ENCODE results near the gene NMNAT2.

Gene NMNAT2

GRCh38 chr1:183318433-183318832 is 99.7 kb downstream of the NMNAT2 start:
- TF ChIP-seq CTCF (IDR thresholded peaks at IDR 0.05; ENCODE audit: low read depth, low read length) = peak; percentile 68
- peak; percentile 69 for DNase-seq (ENCODE audit: low read depth, low spot score)
- in situ Hi-C loops (cut with HindIII; ENCODE audit: low sequenced_read_pairs) = no loop called here

GRCh38 chr1:183315991-183316758 is 102.0 kb downstream of the NMNAT2 start:
- in situ Hi-C loops (cut with HindIII; ENCODE audit: low sequenced_read_pairs) = no loop called here
- TF ChIP-seq CTCF (IDR thresholded peaks at IDR 0.05; ENCODE audit: low read depth, low read length) = no peak
- no peak for DNase-seq (ENCODE audit: low read depth, low spot score)
- H3K4me3 ChIP-seq (ENCODE audit: low read depth, low read length) = no peak overlapping the region

More at GRCh38 chr1:183318433-183318832, 99.7 kb downstream of the NMNAT2 start:
- H3K4me3 ChIP-seq (ENCODE audit: low read depth, low read length) = no peak overlapping the region

DNA sequence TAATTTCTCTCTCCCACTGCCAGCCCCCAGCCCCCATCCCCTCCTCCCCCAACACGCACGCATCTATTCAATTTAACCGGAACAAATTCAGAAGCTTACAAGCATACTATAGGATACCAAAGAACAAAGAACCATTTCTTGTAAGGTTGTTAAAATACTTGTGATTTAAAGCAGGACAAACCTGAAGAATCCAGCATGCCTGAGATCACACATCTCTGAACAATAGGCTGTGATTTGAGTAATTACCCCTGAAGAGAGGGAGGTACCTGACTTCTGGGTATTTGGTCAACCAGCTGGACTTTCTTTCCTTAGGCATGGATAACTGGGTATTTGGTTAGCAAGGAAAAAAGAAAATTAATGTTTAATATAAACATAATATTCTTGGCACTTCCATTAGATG is 105.1 kb downstream of the NMNAT2 start:
- TF ChIP-seq CTCF (IDR thresholded peaks at IDR 0.05; ENCODE audit: low read depth, low read length) = no peak
- no peak overlapping the region for H3K4me3 ChIP-seq (ENCODE audit: low read depth, low read length)
- DNase-seq (ENCODE audit: low read depth, low spot score) = no peak
- in situ Hi-C loops (cut with HindIII; ENCODE audit: low sequenced_read_pairs) = no loop called here

DNA sequence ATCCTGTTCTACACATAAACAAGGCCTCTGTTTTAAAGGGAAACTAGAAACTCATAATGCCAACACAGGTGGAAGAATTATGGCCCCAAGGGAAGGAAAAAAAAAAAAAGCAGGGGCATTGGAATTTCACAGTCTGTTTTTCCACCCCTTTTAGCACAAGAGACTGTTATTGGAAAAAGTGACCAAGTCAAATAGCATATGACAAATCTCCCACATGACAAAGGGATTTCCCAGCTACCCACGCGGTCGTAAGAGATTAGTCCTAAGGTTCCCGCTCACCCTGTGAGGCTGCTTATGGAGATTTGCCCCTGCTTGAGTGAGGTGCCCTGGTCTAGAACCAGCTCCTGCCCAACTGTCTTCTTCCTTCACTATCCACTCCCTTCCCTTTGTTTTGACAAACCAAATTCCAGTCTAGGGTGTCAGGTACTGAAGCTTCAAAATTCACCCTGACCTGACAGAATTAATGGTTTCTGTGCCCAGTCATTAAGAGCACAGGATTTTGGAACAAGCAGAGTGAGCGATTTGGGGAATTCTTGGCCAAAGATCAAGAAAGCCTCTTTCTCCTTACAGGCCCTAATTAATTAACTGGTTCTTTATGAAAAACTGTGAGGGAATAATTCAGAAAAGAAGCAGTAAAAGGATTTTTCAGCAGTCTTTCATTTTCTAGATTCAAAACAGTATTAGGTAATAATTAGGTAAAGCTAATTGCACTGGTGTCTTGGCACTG is 107.3 kb downstream of the NMNAT2 start:
- no peak for DNase-seq (ENCODE audit: low read depth, low spot score)
- no peak for TF ChIP-seq CTCF (IDR thresholded peaks at IDR 0.05; ENCODE audit: low read depth, low read length)
- in situ Hi-C loops (cut with HindIII; ENCODE audit: low sequenced_read_pairs) = no loop called here
- no peak overlapping the region for H3K4me3 ChIP-seq (ENCODE audit: low read depth, low read length)

DNA sequence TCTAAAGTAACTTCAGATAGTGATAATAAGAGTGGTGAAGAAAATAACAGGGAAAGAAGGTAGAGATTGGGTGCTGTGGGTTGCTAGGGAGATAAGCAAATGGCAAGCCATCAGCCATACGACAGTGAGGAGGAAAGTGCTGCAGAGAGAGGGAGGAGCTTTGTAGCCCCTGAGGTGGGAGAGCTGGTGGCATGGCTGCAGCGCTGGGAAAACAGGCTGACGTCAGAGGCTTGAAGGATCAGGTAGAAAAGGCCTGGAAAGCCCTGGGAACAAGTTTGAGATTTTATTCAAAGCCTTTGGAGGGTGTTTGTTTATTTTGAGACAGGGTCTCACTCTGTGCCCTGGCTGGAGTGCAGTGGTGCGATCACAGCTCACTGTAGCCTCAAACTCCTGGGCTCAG is 109.5 kb downstream of the NMNAT2 start:
- in situ Hi-C loops (cut with HindIII; ENCODE audit: low sequenced_read_pairs) = no loop called here
- DNase-seq (ENCODE audit: low read depth, low spot score) = no peak
- H3K4me3 ChIP-seq (ENCODE audit: low read depth, low read length) = no peak overlapping the region
- TF ChIP-seq CTCF (IDR thresholded peaks at IDR 0.05; ENCODE audit: low read depth, low read length) = no peak

GRCh38 chr1:183306317-183307042 is 111.7 kb downstream of the NMNAT2 start:
- in situ Hi-C loops (cut with HindIII; ENCODE audit: low sequenced_read_pairs) = no loop called here
- H3K4me3 ChIP-seq (ENCODE audit: low read depth, low read length) = no peak overlapping the region
- peak; percentile 25 for TF ChIP-seq CTCF (IDR thresholded peaks at IDR 0.05; ENCODE audit: low read depth, low read length)
- DNase-seq (ENCODE audit: low read depth, low spot score) = no peak
